Gastrocnemius medialis (tissue), 4 donors: ENCODE results near the gene TRDMT1. TPM values are rescaled to one million over a fixed set of nuclear protein-coding genes. Genes with fewer than 3 reads are reported as not detected.

Experiments
- ATAC-seq, 2 donors: fragments of 150-250 bp; one replicate each; pipeline ENCODE4 v1.9.1; 2016
- DNase-seq, 2 donors: peaks; one replicate each; pipeline ENCODE4 v3.0.0-alpha.2; 2019
- H3K27ac ChIP-seq, 4 donors: fragments of 200-600 bp; sonication (generic); 1 replicate in 1 of 4; 2 replicates in 3 of 4; pipeline ENCODE4 v1.5.1; 2016 to 2018; ENCODE audit warnings: mild to moderate bottlenecking in 2 of 4, moderate library complexity in 1 of 4
- H3K27me3 ChIP-seq, 3 donors: fragments of 200-600 bp; sonication (generic) in 2 of 3; 1 replicate in 1 of 3; 2 replicates in 2 of 3; pipeline versions ENCODE4 v1.5.1 to v1.6.0; 2016 to 2019; ENCODE audit warnings: mild to moderate bottlenecking in 1 of 3, moderate library complexity in 1 of 3
- H3K36me3 ChIP-seq, 2 donors: fragments of 200-600 bp; sonication (generic) in 1 of 2; one replicate each; pipeline ENCODE4 v1.5.1; 2017 to 2018
- H3K4me1 ChIP-seq, 2 donors: fragments of 200-600 bp; sonication (generic) in 1 of 2; one replicate each; pipeline ENCODE4 v1.5.1; 2016 to 2017; ENCODE audit warnings: mild to moderate bottlenecking in 2 of 2
- H3K4me3 ChIP-seq, 4 donors: fragments of 200-600 bp; sonication (generic) in 3 of 4; 1 replicate in 1 of 4; 2 replicates in 3 of 4; pipeline ENCODE4 v1.5.1; 2016 to 2019; ENCODE audit warnings: mild to moderate bottlenecking in 2 of 4
- H3K9me3 ChIP-seq, 3 donors: fragments of 200-600 bp; sonication (generic) in 2 of 3; 1 replicate in 1 of 3; 2 replicates in 2 of 3; pipeline ENCODE4 v1.5.1; 2016 to 2019
- CTCF ChIP-seq, 5 experiments: fragments of 450-650 bp in 3 of 5; fragments of 200-600 bp in 2 of 5; sonication (generic) in 2 of 5; IDR thresholded peaks in 4 of 5; conservative IDR thresholded peaks in 1 of 5; 1 replicate in 4 of 5; 2 replicates in 1 of 5; pipeline ENCODE4 v1.5.1; 2016 to 2019; ENCODE audit warnings: antibody characterized with exemption in 5 of 5, mild to moderate bottlenecking in 3 of 5, moderate library complexity in 3 of 5
- POLR2A ChIP-seq, 2 donors: fragments of 450-650 bp; IDR thresholded peaks; one replicate each; pipeline ENCODE4 v1.6.1; 2017; ENCODE audit warnings: antibody characterized with exemption in 2 of 2, mild to moderate bottlenecking in 2 of 2, moderate library complexity in 2 of 2
- in situ Hi-C, 4 donors: fragments of 200-750 bp; cut with MboI; loops; one replicate each; pipeline versions ENCODE4 v1.15.0 to v1.8.0; 2017; ENCODE audit warnings: low sequenced_read_pairs in 4 of 4
- intact Hi-C: fragments of 100-400 bp; cut with DNase I; formaldehyde crosslinking; loops from one replicate; pipeline ENCODE4 v1.15.1; 2023; ENCODE audit warnings: low total_unique reads
- total RNA-seq, 4 donors: library from RNA; depleted of rRNA; stranded (reverse); fragments of >200 nt; gene quantifications; one replicate each; pipeline versions ENCODE4 v1.1.0 to v1.2.3, GENCODE V29; 2016

Gene TRDMT1
- total RNA-seq, 4 donors from 2014 or later, result 0.85 to 4.7 (median 2.1) TPM

- in situ Hi-C loops (no loop called here), intact Hi-C loops (no loop called here)
- Histone ChIP-seq H3K27me3 (no peaks in the 10 kb centered on the region), H3K36me3 (no peaks in the 10 kb centered on the region), H3K4me3 (no peak overlapping the region), H3K4me1 (no peaks in the 10 kb centered on the region), H3K27ac (no peak overlapping the region), H3K9me3 (no peaks in the 10 kb centered on the region)
- DNase-seq (no peak), ATAC-seq (no peak)
- TF ChIP-seq POLR2A (IDR thresholded peaks at IDR 0.05) (no peak), CTCF (IDR thresholded peaks at IDR 0.05 in 4 of 5, conservative IDR thresholded peaks at IDR 0.05 in 1 of 5) (no peak)
Observed at GRCh38 chr10:17169803-17170202, 31.7 kb downstream of the TRDMT1 start.

DNA sequence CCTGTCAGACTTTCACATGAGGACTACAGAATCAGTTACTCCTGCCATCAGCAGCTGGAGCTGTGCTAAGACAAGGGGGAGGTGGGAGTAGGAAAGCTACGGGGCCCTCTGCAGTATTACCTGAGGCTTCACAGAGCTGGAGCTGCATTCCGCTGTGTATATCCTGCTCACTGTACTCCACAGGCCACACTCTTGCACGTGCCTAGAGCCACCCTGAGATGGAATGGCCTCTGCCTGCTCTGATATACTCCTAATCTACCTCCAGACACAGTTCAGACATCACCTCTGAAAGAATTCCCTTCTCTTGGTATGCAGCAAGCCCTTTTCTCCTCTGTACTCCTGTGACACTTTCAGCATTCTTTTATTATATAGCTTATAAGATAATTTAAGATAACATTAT, 34.8 kb downstream of the TRDMT1 start:
- Histone ChIP-seq H3K27ac (no peak overlapping the region), H3K9me3 (no peaks in the 10 kb centered on the region), H3K4me3 (no peak overlapping the region), H3K27me3 (no peaks in the 10 kb centered on the region), H3K4me1 (no peaks in the 10 kb centered on the region), H3K36me3 (no peaks in the 10 kb centered on the region)
- in situ Hi-C loops (no loop called here), intact Hi-C loops (no loop called here)
- ATAC-seq (no peak), DNase-seq (no peak)
- TF ChIP-seq CTCF (IDR thresholded peaks at IDR 0.05 in 4 of 5, conservative IDR thresholded peaks at IDR 0.05 in 1 of 5) (no peak), POLR2A (IDR thresholded peaks at IDR 0.05) (no peak)

DNA sequence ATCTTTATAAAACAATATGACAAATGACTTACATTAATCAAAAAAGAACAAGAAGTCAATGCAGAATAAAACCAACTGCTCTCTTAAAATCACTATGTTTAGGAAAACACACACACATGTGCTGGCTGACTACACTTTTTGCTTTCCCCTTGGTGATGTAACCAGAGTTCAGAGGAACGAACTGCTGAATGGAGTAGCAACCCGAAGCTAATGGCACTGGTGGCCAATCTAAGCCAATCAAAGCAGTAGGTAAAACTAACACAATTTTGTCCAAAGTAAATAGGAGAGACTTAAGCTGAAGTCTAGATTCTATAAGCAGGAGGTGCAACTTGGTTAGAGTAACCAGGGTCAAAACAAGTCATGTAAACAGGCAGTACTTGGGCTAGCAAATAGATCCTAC, 38.6 kb downstream of the TRDMT1 start:
- in situ Hi-C loops, result no loop called here

DNA sequence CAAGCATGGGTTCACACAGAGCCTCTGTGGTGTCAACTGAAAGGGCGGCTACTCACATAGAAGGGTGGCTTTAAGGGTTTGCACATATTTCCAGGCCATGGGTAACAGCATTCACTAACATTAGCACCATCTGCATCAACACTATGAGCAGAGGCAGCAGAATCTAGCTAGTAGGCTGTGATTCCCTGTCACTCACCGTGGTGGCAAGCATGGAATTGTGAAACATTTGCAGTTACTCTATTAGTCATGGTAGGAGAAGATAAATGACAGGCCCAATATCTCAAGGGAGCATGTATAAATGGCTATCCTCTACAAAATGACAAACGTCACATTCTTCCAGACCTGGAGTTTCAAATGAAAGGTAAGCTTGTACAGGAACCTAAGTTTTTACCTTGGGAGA, 39.7 kb downstream of the TRDMT1 start:
- no peak for DNase-seq
- H3K27me3 ChIP-seq, result no peaks in the 10 kb centered on the region
- H3K4me1 ChIP-seq, result no peaks in the 10 kb centered on the region
- no peaks in the 10 kb centered on the region for H3K36me3 ChIP-seq
- intact Hi-C loops (no loop called here), in situ Hi-C loops (no loop called here)
- no peak overlapping the region for H3K4me3 ChIP-seq
- TF ChIP-seq POLR2A (IDR thresholded peaks at IDR 0.05), result no peak
- no peak for TF ChIP-seq CTCF (IDR thresholded peaks at IDR 0.05 in 4 of 5, conservative IDR thresholded peaks at IDR 0.05 in 1 of 5)
- no peak overlapping the region for H3K27ac ChIP-seq
- H3K9me3 ChIP-seq, result no peaks in the 10 kb centered on the region
- ATAC-seq, result no peak

More for the DNA sequence above, 38.6 kb downstream of the TRDMT1 start:
- no peaks in the 10 kb centered on the region for H3K27me3 ChIP-seq
- H3K36me3 ChIP-seq, result no peaks in the 10 kb centered on the region
- no peaks in the 10 kb centered on the region for H3K9me3 ChIP-seq
- no peak overlapping the region for H3K4me3 ChIP-seq
- TF ChIP-seq CTCF (IDR thresholded peaks at IDR 0.05 in 4 of 5, conservative IDR thresholded peaks at IDR 0.05 in 1 of 5) (no peak), POLR2A (IDR thresholded peaks at IDR 0.05) (no peak)
- DNase-seq, result no peak
- intact Hi-C loops, result no loop called here
- no peak overlapping the region for H3K27ac ChIP-seq
- ATAC-seq, result no peak
- no peaks in the 10 kb centered on the region for H3K4me1 ChIP-seq

- Histone ChIP-seq H3K27ac (no peak overlapping the region), H3K27me3 (no peaks in the 10 kb centered on the region), H3K9me3 (no peaks in the 10 kb centered on the region), H3K4me3 (no peak overlapping the region), H3K4me1 (no peaks in the 10 kb centered on the region), H3K36me3 (no peaks in the 10 kb centered on the region)
- intact Hi-C loops, result no loop called here
- TF ChIP-seq CTCF (IDR thresholded peaks at IDR 0.05 in 4 of 5, conservative IDR thresholded peaks at IDR 0.05 in 1 of 5) (no peak), POLR2A (IDR thresholded peaks at IDR 0.05) (no peak)
- no peak for ATAC-seq
- in situ Hi-C loops, result no loop called here
- DNase-seq, result no peak
Observed at GRCh38 chr10:17157024-17157423, 44.4 kb downstream of the TRDMT1 start.
